Glutamatergic neuron (in vitro differentiated cells): Measurements from ENCODE around the gene PRR35. TPM values are rescaled to one million over a fixed set of nuclear protein-coding genes. Genes with fewer than 3 reads are reported as not detected.

Experiments used
- DNase-seq: peaks from one replicate; pipeline ENCODE4 v3.0.0; 2022
- H3K27ac Mint-ChIP-seq: one replicate; pipeline ENCODE4 v1.8.0; 2020; ENCODE audit warnings: mild to moderate bottlenecking, mixed read lengths, inconsistent platforms; ENCODE audit not compliant: unreplicated experiment
- H3K27me3 Mint-ChIP-seq: one replicate; pipeline ENCODE4 v1.8.0; 2020; ENCODE audit warnings: mild to moderate bottlenecking, moderate library complexity, mixed read lengths, inconsistent platforms; ENCODE audit not compliant: unreplicated experiment
- H3K36me3 Mint-ChIP-seq: one replicate; pipeline ENCODE4 v1.8.0; 2020; ENCODE audit warnings: mild to moderate bottlenecking, mixed read lengths, inconsistent platforms; ENCODE audit not compliant: unreplicated experiment
- H3K4me1 Mint-ChIP-seq: one replicate; pipeline ENCODE4 v1.8.0; 2020; ENCODE audit warnings: mild to moderate bottlenecking, low read depth, mixed read lengths, inconsistent platforms; ENCODE audit not compliant: unreplicated experiment
- H3K4me3 Mint-ChIP-seq: one replicate; pipeline ENCODE4 v1.8.0; 2020; ENCODE audit warnings: mild to moderate bottlenecking, mixed read lengths, inconsistent platforms; ENCODE audit not compliant: unreplicated experiment
- H3K9me3 Mint-ChIP-seq: one replicate; pipeline ENCODE4 v1.8.0; 2020; ENCODE audit warnings: mild to moderate bottlenecking, moderate library complexity, mixed read lengths, inconsistent platforms; ENCODE audit not compliant: unreplicated experiment
- total RNA-seq: library from RNA; stranded (reverse); fragmentation: NEBNext Ultra II Directional; extraction: Animal tissue kit (Norgen Biotek cat#: 25700); gene quantifications from one replicate; pipeline ENCODE4 v1.2.1, GENCODE V29; 2021; ENCODE audit not compliant: unreplicated experiment
- TF ChIP-seq, protein P1 (sequence below): fragments of 200-600 bp; sonication (generic); IDR thresholded peaks from one replicate; pipeline ENCODE4 v1.5.0; 2021; ENCODE audit not compliant: partially characterized antibody, unreplicated experiment

PRR35 gene
- total RNA-seq, 1 donor from 2014 or later: not detected

DNA sequence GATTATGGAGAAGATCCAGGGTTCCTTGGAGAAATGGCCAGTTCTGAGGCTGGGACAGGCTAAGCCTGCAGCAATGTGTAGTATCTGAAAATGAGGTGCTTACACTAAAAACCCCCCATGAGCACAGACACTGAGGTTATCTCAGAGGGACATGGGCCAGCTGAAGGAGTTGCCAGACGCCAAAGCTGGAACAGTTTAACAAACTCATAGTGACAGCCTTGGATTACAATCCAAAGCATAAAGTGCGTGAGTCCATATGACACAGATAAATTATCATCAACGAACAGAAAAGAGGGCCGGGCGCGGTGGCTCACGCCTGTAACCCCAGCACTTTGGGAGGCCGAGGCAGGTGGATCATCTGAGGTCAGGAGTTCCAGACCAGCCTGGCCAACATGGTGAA, 43.9 kb upstream of the PRR35 start:
- no peaks in the 10 kb centered on the region for H3K36me3 Mint-ChIP-seq
- H3K9me3 Mint-ChIP-seq: no peaks in the 10 kb centered on the region
- H3K27me3 Mint-ChIP-seq: peaks cover 3% of the 10 kb centered on the region
- DNase-seq: no peak
- H3K27ac Mint-ChIP-seq: no peak overlapping the region
- H3K4me1 Mint-ChIP-seq: peaks cover 17% of the 10 kb centered on the region
- H3K4me3 Mint-ChIP-seq: no peak overlapping the region
- TF ChIP-seq, protein P1, sequence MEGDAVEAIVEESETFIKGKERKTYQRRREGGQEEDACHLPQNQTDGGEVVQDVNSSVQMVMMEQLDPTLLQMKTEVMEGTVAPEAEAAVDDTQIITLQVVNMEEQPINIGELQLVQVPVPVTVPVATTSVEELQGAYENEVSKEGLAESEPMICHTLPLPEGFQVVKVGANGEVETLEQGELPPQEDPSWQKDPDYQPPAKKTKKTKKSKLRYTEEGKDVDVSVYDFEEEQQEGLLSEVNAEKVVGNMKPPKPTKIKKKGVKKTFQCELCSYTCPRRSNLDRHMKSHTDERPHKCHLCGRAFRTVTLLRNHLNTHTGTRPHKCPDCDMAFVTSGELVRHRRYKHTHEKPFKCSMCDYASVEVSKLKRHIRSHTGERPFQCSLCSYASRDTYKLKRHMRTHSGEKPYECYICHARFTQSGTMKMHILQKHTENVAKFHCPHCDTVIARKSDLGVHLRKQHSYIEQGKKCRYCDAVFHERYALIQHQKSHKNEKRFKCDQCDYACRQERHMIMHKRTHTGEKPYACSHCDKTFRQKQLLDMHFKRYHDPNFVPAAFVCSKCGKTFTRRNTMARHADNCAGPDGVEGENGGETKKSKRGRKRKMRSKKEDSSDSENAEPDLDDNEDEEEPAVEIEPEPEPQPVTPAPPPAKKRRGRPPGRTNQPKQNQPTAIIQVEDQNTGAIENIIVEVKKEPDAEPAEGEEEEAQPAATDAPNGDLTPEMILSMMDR: no peak

DNA sequence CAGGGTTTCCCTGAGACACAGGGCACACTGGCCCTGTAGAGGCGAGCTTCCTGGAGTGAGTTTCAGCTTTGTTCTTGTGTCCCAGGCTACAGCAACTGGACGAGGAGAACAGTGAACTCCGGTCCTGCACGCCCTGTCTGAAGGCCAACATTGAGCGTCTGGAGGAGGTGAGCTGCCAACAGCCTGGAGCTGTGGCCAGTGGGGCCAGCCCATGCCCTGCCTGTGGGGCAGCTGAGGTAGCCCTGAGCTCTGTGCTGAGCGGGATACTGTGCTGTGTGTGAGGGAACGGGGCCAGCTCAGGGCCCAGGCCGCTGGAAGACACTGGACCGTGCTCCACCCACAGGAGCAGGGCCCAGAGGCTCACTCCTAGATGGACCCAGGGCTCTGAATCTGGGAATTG, 41.3 kb upstream of the PRR35 start:
- Mint-ChIP-seq H3K36me3 (no peaks in the 10 kb centered on the region), H3K4me1 (peaks cover 10% of the 10 kb centered on the region), H3K27ac (peak overlapping the region; percentile 52), H3K9me3 (peaks cover 9% of the 10 kb centered on the region), H3K4me3 (no peak overlapping the region), H3K27me3 (peaks cover 10% of the 10 kb centered on the region)
- DNase-seq: no peak
- TF ChIP-seq, protein P1: no peak

DNA sequence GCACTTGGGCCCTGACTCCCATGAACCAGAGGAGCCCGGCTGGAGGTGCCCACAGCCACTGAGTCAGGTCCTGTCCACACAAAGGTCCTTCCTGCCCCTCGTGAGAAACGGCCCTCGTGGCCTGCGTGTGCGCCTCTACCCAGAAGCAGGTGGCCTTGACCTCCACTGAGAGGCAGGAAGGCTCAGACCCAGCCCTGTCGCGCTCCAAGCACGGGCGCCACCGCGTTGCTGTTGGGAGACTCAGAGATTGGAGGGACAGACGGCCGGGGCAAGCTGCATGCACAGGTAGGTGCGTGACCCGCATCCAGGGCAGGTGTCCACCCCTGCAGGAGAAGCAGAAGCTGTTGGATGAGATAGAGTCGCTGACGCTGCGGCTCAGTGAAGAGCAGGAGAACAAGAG, 40.8 kb upstream of the PRR35 start:
- H3K27me3 Mint-ChIP-seq: peaks cover 7% of the 10 kb centered on the region
- H3K27ac Mint-ChIP-seq: no peak overlapping the region
- TF ChIP-seq, protein P1: no peak
- no peak for DNase-seq
- H3K9me3 Mint-ChIP-seq: peaks cover 13% of the 10 kb centered on the region
- H3K4me3 Mint-ChIP-seq: no peak overlapping the region
- peaks cover 4% of the 10 kb centered on the region for H3K4me1 Mint-ChIP-seq
- H3K36me3 Mint-ChIP-seq: no peaks in the 10 kb centered on the region

DNA sequence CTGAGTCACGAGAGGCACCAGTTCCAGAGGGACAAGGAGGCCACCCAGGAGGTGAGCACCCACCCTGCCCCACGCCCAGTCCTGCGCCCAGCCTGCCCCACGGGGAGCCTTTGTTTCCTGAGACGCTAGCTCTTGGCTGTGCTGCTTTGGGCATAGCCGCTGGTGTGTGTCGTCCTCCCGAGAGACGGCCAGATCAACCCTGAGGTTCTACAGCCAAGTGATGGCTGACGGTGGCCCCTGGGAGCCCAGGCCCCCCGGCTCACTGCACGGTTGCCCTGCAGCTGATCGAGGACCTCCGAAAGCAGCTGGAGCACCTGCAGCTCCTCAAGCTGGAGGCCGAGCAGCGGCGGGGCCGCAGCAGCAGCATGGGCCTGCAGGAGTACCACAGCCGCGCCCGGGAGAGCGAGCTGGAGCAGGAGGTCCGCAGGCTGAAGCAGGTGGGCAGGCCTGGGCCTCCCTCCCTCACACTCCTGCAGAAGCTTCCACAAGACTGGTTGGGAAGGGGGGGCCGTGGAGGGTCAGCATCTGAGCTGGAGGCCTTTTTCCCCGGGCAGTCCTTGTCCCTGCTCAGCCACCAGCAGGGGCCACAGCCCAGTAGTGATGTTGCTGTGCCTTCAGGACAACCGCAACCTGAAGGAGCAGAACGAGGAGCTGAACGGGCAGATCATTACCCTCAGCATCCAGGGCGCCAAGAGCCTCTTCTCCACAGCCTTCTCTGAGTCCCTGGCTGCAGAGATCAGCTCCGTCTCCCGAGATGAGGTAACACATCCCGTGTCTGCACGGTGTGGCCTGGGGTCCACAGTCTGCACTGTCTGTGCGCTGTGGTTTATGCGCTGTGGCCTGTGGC, 40.1 kb upstream of the PRR35 start:
- DNase-seq: no peak
- peaks cover 13% of the 10 kb centered on the region for H3K9me3 Mint-ChIP-seq
- no peak overlapping the region for H3K4me3 Mint-ChIP-seq
- H3K27ac Mint-ChIP-seq: no peak overlapping the region
- no peaks in the 10 kb centered on the region for H3K36me3 Mint-ChIP-seq
- TF ChIP-seq, protein P1: no peak
- peaks cover 7% of the 10 kb centered on the region for H3K27me3 Mint-ChIP-seq
- H3K4me1 Mint-ChIP-seq: no peaks in the 10 kb centered on the region

DNA sequence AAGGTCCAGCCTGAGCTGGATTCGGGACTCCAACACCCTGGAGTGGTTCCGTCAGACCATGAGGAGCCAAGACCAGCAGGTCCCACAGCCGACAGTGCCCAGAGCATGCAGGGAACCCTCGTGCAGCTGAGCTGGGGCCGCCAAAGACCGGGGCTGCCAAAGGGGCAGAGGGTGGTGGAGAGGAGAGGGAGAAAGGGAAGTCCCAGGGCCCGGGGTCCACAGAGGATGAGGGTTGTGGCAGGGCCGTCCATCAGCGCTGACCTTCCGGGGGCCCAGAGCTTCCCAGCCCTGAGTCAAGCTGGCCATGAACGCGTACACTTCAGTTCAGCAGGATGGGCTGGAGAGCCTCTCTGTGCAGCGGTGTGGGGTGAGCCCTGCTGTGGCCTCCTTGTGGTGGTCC, 39.3 kb upstream of the PRR35 start:
- no peaks in the 10 kb centered on the region for H3K36me3 Mint-ChIP-seq
- TF ChIP-seq, protein P1: no peak
- no peak overlapping the region for H3K4me3 Mint-ChIP-seq
- peaks cover 7% of the 10 kb centered on the region for H3K27me3 Mint-ChIP-seq
- H3K9me3 Mint-ChIP-seq: peaks cover 17% of the 10 kb centered on the region
- peaks cover 6% of the 10 kb centered on the region for H3K4me1 Mint-ChIP-seq
- no peak for DNase-seq
- H3K27ac Mint-ChIP-seq: no peak overlapping the region
